ENCODE measurements around the gene KDM5C. TPM values are rescaled to one million over a fixed set of nuclear protein-coding genes. Genes with fewer than 3 reads are reported as not detected.

The KDM5C gene
- total and polyA plus RNA-seq, 2 of the 8 experiments (the other 6 are each of a cell fraction or from before 2014, with no cell fraction given): 42.4 to 82.2 TPM

DNA sequence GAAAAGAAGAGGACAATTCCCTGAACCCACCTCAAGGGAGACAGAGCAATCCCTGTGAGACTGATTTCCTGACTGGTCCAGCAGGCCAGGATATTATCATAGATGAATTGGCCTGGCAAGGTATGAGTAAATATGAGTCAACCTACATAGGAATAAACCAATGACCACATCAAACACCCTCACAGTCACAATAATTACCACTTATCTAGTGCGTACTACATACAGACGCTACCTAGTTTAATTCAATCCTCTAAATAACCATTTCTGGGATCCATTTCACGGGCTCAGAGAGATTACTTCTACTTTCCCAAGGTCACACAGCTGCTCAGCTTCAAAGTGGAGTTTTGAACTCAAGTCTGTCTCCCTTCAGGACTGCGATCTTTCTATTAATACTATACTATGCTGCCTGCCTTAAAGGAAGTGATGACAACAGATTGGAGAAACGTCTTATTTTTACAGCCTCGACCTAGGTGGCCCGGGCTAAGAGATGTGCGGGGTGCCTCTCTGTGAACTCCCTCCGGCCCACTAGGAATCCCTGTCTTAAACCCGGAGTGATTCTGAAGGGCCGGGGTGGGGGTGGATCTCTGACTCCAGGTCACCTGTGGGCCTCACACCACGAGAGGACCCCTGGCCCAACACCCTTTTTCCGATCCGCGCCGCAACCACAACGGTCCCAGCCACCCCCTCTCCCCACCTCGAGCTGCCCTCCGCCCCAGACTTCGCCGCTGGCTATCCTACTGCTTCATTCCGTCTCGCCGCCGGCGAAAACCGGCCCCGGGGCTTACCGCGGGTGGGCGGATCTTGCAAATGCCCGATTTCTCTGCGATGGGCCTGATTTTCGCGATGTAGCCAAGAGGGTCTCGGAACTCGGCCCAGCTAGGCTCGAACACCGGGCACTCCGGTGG is 800 bp downstream of the KDM5C start (continued):
- no peak for TF ChIP-seq SAP30 (IDR thresholded peaks at IDR 0.05; ENCODE audit: insufficient read depth, insufficient replicate concordance, low read length)
- no peak for TF ChIP-seq BRCA1 (IDR thresholded peaks at IDR 0.05; ENCODE audit: low read depth, low read length)
- no peak for TF ChIP-seq ZNF274 (IDR thresholded peaks at IDR 0.05; ENCODE audit: borderline replicate concordance, extremely low read depth, low read length)
- TF ChIP-seq EGR1 (IDR thresholded peaks at IDR 0.05; ENCODE audit: borderline replicate concordance, low read depth, low read length): no peak

Data from H1 (cell line).